Liver (tissue), 9 donors: ENCODE data around the gene HGD. TPM values are rescaled to one million over a fixed set of nuclear protein-coding genes. Genes with fewer than 3 reads are reported as not detected.
"Not testable (repeated sequence)": the region's sequence is repeated elsewhere in the genome, so short reads cannot be mapped to it uniquely, and the experiment has no call there.

Source experiments
- DNase-seq: peaks from one replicate; pipeline ENCODE4 v3.0.0-alpha.2; 2017; ENCODE audit warnings: low spot score
- H3K27ac ChIP-seq, 2 donors: one replicate each; pipeline ENCODE4 v1.7.0; 2013; ENCODE audit warnings: inconsistent platforms in 2 of 2, low read length in 2 of 2, control low read depth in 1 of 2, low read depth in 1 of 2, mild to moderate bottlenecking in 1 of 2
- H3K27me3 ChIP-seq, 4 donors: one replicate each; pipeline versions ENCODE4 v1.6.1 to v1.7.0; 2013; ENCODE audit warnings: low read length in 3 of 4, inconsistent platforms in 1 of 4, mild to moderate bottlenecking in 1 of 4, moderate library complexity in 1 of 4; ENCODE audit not compliant: control insufficient read depth in 4 of 4, insufficient read depth in 4 of 4
- H3K36me3 ChIP-seq, 4 donors: one replicate each; pipeline versions ENCODE4 v1.6.1 to v1.7.0; 2013; ENCODE audit warnings: low read length in 3 of 4, mild to moderate bottlenecking in 3 of 4, low read depth in 1 of 4, moderate library complexity in 1 of 4; ENCODE audit not compliant: control insufficient read depth in 4 of 4, insufficient read depth in 3 of 4
- H3K4me1 ChIP-seq, 4 donors: one replicate each; pipeline versions ENCODE4 v1.6.1 to v1.7.0; 2013; ENCODE audit warnings: low read length in 3 of 4, mild to moderate bottlenecking in 3 of 4, moderate library complexity in 1 of 4; ENCODE audit not compliant: control insufficient read depth in 4 of 4, insufficient read depth in 4 of 4
- H3K4me3 ChIP-seq, 3 donors: one replicate each; pipeline versions ENCODE4 v1.6.1 to v1.7.0; 2013; ENCODE audit warnings: low read length in 3 of 3, control low read depth in 1 of 3, low read depth in 1 of 3, mild to moderate bottlenecking in 1 of 3
- H3K9ac ChIP-seq, 2 donors: one replicate each; pipeline ENCODE4 v1.7.0; 2013; ENCODE audit warnings: low read length in 2 of 2, mild to moderate bottlenecking in 2 of 2, moderate library complexity in 2 of 2, control low read depth in 1 of 2, low read depth in 1 of 2
- H3K9me3 ChIP-seq, 4 donors: one replicate each; pipeline versions ENCODE4 v1.6.1 to v1.7.0; 2013; ENCODE audit warnings: low read length in 3 of 4; ENCODE audit not compliant: control insufficient read depth in 4 of 4
- EGR1 ChIP-seq, 2 donors: IDR thresholded peaks; 2 replicates each; pipeline ENCODE4 v1.6.1; 2016 to 2018; ENCODE audit warnings: antibody characterized with exemption in 2 of 2, low read depth in 2 of 2
- FOXA1 ChIP-seq: IDR thresholded peaks from 2 replicates; pipeline ENCODE4 v1.6.1; 2016; ENCODE audit warnings: antibody characterized with exemption
- FOXA2 ChIP-seq: IDR thresholded peaks from 2 replicates; pipeline ENCODE4 v1.6.1; 2016; ENCODE audit warnings: antibody characterized with exemption
- GABPA ChIP-seq, 2 donors: IDR thresholded peaks in 1 of 2; conservative IDR thresholded peaks in 1 of 2; 2 replicates each; pipeline ENCODE4 v1.6.1; 2016; ENCODE audit warnings: antibody characterized with exemption in 2 of 2, mild to moderate bottlenecking in 1 of 2, moderate library complexity in 1 of 2
- HNF4A ChIP-seq, 2 donors: conservative IDR thresholded peaks; 2 replicates each; pipeline ENCODE4 v1.6.1; 2016; ENCODE audit warnings: antibody characterized with exemption in 2 of 2, mild to moderate bottlenecking in 2 of 2
- HNF4G ChIP-seq: IDR thresholded peaks from 2 replicates; pipeline ENCODE4 v1.6.1; 2016; ENCODE audit warnings: antibody characterized with exemption
- JUND ChIP-seq, 2 donors: IDR thresholded peaks; 2 replicates each; pipeline ENCODE4 v1.6.1; 2016; ENCODE audit warnings: antibody characterized with exemption in 2 of 2
- NR2F2 ChIP-seq: IDR thresholded peaks from 2 replicates; pipeline ENCODE4 v1.6.1; 2016; ENCODE audit warnings: antibody characterized with exemption
- RAD21 ChIP-seq, 2 donors: IDR thresholded peaks; 2 replicates each; pipeline ENCODE4 v1.6.1; 2016; ENCODE audit warnings: antibody characterized with exemption in 2 of 2, mild to moderate bottlenecking in 2 of 2
- RXRA ChIP-seq, 2 donors: IDR thresholded peaks; 2 replicates each; pipeline ENCODE4 v1.6.1; 2017 to 2018; ENCODE audit warnings: antibody characterized with exemption in 2 of 2, mild to moderate bottlenecking in 1 of 2
- SP1 ChIP-seq: IDR thresholded peaks from 2 replicates; pipeline ENCODE4 v1.6.1; 2018; ENCODE audit warnings: antibody characterized with exemption, mild to moderate bottlenecking
- TAF1 ChIP-seq: conservative IDR thresholded peaks from 2 replicates; pipeline ENCODE4 v1.6.1; 2016; ENCODE audit warnings: antibody characterized with exemption, mild to moderate bottlenecking
- YY1 ChIP-seq: IDR thresholded peaks from 2 replicates; pipeline ENCODE4 v1.6.1; 2016; ENCODE audit warnings: antibody characterized with exemption, mild to moderate bottlenecking
- WGBS: extraction: QIAGEN DNeasy Blood & Tissue Kit; methylation state at CpG from one replicate; pipeline ENCODE4 v1.1.7; 2013; 5-methylcytosine and 5-hydroxymethylcytosine counted together
- polyA plus RNA-seq, 2 donors: library from polyadenylated mRNA; stranded (reverse) in 1 of 2; unstranded in 1 of 2; fragments of 200-250 nt in 1 of 2; fragments of >200 nt in 1 of 2; fragmentation: Nextera tagmentation in 1 of 2; extraction: Ambion mirVana in 1 of 2; gene quantifications; one replicate each; pipeline versions ENCODE4 v1.2.1 to v1.2.3, GENCODE V29; 2013 to 2015
- total RNA-seq, 2 donors: library from RNA; depleted of rRNA; stranded (reverse); fragments of >200 nt; gene quantifications; one replicate each; pipeline ENCODE4 v1.2.3, GENCODE V29; 2014
- TF ChIP-seq, protein P1 (sequence below): IDR thresholded peaks from 2 replicates; pipeline ENCODE4 v1.6.1; 2016; ENCODE audit warnings: antibody characterized with exemption
- TF ChIP-seq, protein P2 (sequence below): IDR thresholded peaks from 2 replicates; pipeline ENCODE4 v1.6.1; 2016; ENCODE audit warnings: antibody characterized with exemption
- TF ChIP-seq, protein P3 (sequence below): IDR thresholded peaks from 2 replicates; pipeline ENCODE4 v1.6.1; 2016; ENCODE audit warnings: antibody characterized with exemption, mild to moderate bottlenecking
- TF ChIP-seq, protein P4 (sequence below): fragments of 150-350 bp; IDR thresholded peaks from 2 replicates; pipeline ENCODE4 v1.5.1; 2017; ENCODE audit warnings: improper control_type of control experiment, low read depth, low read length; ENCODE audit not compliant: missing input control
- TF ChIP-seq, protein P5 (sequence below): IDR thresholded peaks from 2 replicates; pipeline ENCODE4 v1.6.1; 2016; ENCODE audit warnings: antibody characterized with exemption
- donor health status: healthy.
- donor health status: healthy.
- donor health status: healthy.
- donor health status: healthy.
- donor health status: healthy.

HGD gene
- total and polyA plus RNA-seq, 4 donors = 83.5 to 326 (median 246) TPM

DNA sequence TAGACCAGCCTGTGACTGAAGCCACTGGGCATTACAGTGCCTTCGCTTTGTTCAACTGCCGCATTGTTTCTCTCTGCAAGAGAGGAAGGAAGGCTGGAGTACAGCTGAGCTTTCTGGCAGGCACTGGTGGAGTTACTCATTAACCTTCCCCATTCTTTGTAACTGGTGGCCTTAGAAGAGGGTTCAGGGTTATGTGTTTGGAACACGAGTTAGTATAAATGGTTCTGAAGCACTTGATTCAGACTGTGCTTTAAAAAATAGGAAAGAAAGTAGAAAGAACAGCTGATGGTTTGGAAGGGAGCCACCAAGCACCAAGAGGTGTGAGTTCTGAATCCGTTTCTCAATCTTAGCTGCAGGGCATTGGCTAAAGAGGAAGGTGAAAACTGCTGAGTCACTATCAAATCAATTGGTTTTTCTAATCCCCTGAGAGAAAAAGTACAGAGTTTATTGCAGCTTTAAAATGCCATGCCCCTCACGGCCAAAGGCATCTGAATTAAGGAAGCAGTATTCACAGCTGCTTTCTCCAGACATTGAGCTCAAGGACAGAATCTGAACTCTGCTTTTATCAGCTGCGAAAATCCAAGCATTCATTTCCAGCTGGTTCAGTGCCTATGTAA, 3.6 kb downstream of the HGD start:
- H3K27ac ChIP-seq = peak overlapping the region; percentile 47 to 76
- TF ChIP-seq FOXA2 = peak; percentile 54
- TF ChIP-seq, protein P1, sequence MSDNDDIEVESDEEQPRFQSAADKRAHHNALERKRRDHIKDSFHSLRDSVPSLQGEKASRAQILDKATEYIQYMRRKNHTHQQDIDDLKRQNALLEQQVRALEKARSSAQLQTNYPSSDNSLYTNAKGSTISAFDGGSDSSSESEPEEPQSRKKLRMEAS = peak; percentile 90
- peak; percentile 66 to 83 for TF ChIP-seq HNF4A (conservative IDR thresholded peaks at IDR 0.05)
- peak; percentile 89 for TF ChIP-seq SP1
- no peak for TF ChIP-seq GABPA (IDR thresholded peaks at IDR 0.05 in 1 of 2, conservative IDR thresholded peaks at IDR 0.05 in 1 of 2)
- TF ChIP-seq, protein P2, sequence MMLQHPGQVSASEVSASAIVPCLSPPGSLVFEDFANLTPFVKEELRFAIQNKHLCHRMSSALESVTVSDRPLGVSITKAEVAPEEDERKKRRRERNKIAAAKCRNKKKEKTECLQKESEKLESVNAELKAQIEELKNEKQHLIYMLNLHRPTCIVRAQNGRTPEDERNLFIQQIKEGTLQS = no peak
- TF ChIP-seq, protein P3, sequence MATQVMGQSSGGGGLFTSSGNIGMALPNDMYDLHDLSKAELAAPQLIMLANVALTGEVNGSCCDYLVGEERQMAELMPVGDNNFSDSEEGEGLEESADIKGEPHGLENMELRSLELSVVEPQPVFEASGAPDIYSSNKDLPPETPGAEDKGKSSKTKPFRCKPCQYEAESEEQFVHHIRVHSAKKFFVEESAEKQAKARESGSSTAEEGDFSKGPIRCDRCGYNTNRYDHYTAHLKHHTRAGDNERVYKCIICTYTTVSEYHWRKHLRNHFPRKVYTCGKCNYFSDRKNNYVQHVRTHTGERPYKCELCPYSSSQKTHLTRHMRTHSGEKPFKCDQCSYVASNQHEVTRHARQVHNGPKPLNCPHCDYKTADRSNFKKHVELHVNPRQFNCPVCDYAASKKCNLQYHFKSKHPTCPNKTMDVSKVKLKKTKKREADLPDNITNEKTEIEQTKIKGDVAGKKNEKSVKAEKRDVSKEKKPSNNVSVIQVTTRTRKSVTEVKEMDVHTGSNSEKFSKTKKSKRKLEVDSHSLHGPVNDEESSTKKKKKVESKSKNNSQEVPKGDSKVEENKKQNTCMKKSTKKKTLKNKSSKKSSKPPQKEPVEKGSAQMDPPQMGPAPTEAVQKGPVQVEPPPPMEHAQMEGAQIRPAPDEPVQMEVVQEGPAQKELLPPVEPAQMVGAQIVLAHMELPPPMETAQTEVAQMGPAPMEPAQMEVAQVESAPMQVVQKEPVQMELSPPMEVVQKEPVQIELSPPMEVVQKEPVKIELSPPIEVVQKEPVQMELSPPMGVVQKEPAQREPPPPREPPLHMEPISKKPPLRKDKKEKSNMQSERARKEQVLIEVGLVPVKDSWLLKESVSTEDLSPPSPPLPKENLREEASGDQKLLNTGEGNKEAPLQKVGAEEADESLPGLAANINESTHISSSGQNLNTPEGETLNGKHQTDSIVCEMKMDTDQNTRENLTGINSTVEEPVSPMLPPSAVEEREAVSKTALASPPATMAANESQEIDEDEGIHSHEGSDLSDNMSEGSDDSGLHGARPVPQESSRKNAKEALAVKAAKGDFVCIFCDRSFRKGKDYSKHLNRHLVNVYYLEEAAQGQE = peak; percentile 89
- peak; percentile 69 for TF ChIP-seq YY1
- peak; percentile 50 for TF ChIP-seq FOXA1
- TF ChIP-seq JUND (IDR thresholded peaks at IDR 0.05) = peak; percentile 54 to 77
- TF ChIP-seq, protein P4, sequence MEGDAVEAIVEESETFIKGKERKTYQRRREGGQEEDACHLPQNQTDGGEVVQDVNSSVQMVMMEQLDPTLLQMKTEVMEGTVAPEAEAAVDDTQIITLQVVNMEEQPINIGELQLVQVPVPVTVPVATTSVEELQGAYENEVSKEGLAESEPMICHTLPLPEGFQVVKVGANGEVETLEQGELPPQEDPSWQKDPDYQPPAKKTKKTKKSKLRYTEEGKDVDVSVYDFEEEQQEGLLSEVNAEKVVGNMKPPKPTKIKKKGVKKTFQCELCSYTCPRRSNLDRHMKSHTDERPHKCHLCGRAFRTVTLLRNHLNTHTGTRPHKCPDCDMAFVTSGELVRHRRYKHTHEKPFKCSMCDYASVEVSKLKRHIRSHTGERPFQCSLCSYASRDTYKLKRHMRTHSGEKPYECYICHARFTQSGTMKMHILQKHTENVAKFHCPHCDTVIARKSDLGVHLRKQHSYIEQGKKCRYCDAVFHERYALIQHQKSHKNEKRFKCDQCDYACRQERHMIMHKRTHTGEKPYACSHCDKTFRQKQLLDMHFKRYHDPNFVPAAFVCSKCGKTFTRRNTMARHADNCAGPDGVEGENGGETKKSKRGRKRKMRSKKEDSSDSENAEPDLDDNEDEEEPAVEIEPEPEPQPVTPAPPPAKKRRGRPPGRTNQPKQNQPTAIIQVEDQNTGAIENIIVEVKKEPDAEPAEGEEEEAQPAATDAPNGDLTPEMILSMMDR = no peak
- TF ChIP-seq, protein P5, sequence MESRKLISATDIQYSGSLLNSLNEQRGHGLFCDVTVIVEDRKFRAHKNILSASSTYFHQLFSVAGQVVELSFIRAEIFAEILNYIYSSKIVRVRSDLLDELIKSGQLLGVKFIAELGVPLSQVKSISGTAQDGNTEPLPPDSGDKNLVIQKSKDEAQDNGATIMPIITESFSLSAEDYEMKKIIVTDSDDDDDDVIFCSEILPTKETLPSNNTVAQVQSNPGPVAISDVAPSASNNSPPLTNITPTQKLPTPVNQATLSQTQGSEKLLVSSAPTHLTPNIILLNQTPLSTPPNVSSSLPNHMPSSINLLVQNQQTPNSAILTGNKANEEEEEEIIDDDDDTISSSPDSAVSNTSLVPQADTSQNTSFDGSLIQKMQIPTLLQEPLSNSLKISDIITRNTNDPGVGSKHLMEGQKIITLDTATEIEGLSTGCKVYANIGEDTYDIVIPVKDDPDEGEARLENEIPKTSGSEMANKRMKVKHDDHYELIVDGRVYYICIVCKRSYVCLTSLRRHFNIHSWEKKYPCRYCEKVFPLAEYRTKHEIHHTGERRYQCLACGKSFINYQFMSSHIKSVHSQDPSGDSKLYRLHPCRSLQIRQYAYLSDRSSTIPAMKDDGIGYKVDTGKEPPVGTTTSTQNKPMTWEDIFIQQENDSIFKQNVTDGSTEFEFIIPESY = peak; percentile 81
- peak; percentile 53 for TF ChIP-seq NR2F2
- TF ChIP-seq HNF4G = no peak
- TF ChIP-seq TAF1 = peak; percentile 70
- peak in 1 of 2 donors; percentile 67 for TF ChIP-seq EGR1 (IDR thresholded peaks at IDR 0.05; ENCODE audit: low read depth in 2 of 2)
- TF ChIP-seq RXRA (IDR thresholded peaks at IDR 0.05) = peak; percentile 96
- TF ChIP-seq RAD21 (IDR thresholded peaks at IDR 0.05) = peak; percentile 53 to 59
- H3K4me3 ChIP-seq = peak overlapping the region; percentile 74 to 96 (median 93)
- H3K9ac ChIP-seq = peak overlapping the region in 1 of 2 donors; percentile 97
- 6% methylated on average over 6 of the region's 6 CpGs for WGBS
- peak; percentile 39 for DNase-seq
- H3K27me3 ChIP-seq = no peaks in the 10 kb centered on the region
- no peaks in the 10 kb centered on the region for H3K9me3 ChIP-seq
- peaks cover 3 to 33% (median 23%) of the 10 kb centered on the region in 4 donors for H3K36me3 ChIP-seq
- peaks cover 4 to 42% (median 19%) of the 10 kb centered on the region in 4 donors for H3K4me1 ChIP-seq

DNA sequence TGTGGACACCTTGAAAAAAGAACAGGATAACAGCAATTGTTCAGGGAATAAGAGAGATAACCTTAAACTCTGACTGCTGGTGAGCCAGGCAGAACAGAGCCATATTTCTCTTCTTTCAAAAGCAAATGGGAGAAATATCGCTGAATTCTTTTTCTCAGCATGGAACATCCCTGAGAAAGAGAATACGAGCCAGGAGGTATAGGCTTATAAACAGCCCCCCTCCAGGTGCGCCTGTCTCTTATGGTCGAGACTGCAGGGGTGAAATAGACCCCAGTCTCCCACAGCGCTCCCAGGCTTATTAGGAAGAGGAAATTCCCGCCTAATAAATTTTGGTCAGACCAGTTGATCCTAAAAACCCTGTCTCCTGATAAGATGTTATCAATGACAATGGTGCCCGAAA, 4.8 kb downstream of the HGD start:
- H3K36me3 ChIP-seq = peaks cover 3 to 45% (median 35%) of the 10 kb centered on the region in 4 donors
- 95% methylated on average over 7 of the region's 7 CpGs for WGBS
- H3K9ac ChIP-seq, H3K4me3 ChIP-seq, DNase-seq, H3K27ac ChIP-seq, H3K27me3 ChIP-seq, H3K9me3 ChIP-seq: not testable (repeated sequence)
- H3K4me1 ChIP-seq = peaks cover 4 to 30% (median 11%) of the 10 kb centered on the region in 4 donors
